Stimulated activated CD4-positive, alpha-beta T cell treated with anti-CD3 and anti-CD28 coated beads, Interleukin-15, amount 100 ng/mL, for 24 hours (primary cell): Measurements from ENCODE around the gene SUFU.

ENCODE experiments used
- DNase-seq: peaks from one replicate; pipeline ENCODE4 v3.0.0-alpha.2; 2020

The SUFU gene

DNA sequence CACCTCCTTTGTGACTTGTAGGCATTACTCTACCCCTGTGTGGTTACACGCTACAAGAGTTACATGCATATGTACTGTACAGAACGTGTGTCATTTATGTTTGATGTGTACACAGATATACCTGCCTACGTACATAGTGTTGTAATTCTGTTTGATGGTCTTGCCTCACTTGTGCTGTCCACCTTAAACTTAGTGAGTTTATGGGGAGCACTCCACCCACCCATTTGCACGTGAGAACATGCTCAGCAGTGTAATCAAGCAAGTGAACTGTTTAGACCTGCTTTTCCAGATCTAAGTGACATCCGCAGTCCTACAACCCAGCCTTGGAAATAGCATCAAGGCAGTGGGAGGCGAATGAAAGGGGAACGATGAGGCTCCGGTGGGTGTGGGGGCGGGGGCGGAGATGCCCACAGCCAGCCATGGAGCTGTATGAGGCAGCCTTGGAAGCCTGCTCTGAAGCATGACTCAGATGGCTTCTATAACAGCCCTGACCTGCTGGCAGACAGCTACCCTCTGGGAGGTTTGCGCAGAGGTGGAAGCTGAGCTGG lies 52.1 kb downstream of the SUFU start:
- DNase-seq = no peak

- DNase-seq = no peak
Observed at GRCh38 chr10:102557569-102557968, 53.8 kb downstream of the SUFU start.

GRCh38 chr10:102559764-102560163 lies 56.0 kb downstream of the SUFU start:
- DNase-seq = no peak

- DNase-seq = no peak
Observed at GRCh38 chr10:102564209-102564834, 60.5 kb downstream of the SUFU start.

DNA sequence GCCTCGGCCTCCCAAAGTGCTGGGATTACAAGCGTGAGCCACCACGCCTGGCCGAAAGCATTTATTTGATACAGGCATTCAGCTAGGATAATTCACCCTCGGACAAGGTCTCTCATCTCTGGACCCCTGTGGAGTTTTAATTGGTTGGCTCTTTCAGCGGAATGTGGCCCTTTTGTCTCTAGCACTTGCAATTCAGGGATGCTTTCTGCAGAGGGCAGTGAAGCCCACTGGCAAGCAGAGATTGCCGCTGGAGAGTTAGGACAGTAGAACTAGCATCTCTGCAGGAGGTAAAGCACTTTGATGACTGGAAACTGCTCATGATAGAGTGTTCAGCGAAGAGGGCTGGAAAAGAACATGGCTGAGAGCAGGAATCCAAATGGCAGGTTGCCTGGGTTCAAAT lies 62.0 kb downstream of the SUFU start:
- DNase-seq = no peak

DNA sequence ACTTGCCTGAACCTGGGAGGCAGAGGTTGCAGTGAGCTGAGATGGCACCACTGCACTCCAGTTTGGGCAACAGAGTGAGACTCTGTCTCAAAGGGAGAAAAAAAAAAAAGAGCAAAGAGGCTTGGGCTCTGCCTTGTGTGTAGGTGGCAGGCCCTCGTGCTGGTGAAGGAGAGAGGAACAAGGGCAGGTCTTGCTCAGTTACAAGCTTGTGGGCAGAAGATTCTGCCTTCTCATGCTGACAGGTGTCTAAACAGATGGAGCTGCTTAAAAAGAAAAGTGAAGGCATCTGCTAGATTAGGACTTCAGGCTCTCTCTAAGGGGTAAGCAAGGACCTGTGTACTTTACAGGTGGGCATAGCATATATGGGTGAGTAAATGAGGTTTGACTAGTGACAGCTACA lies 75.0 kb downstream of the SUFU start:
- no peak for DNase-seq

- no peak for DNase-seq
Observed at GRCh38 chr10:102579328-102579727, 75.6 kb downstream of the SUFU start.

- DNase-seq = no peak
Observed at GRCh38 chr10:102580230-102580629, 76.5 kb downstream of the SUFU start.

GRCh38 chr10:102581401-102581800 lies 77.6 kb downstream of the SUFU start:
- DNase-seq = no peak

- no peak for DNase-seq
Observed at GRCh38 chr10:102581981-102582580, 78.3 kb downstream of the SUFU start.

GRCh38 chr10:102583435-102584417 lies 80.0 kb downstream of the SUFU start:
- peak; percentile 90 for DNase-seq

- DNase-seq = no peak
Observed at GRCh38 chr10:102585026-102585425, 81.3 kb downstream of the SUFU start.

DNA sequence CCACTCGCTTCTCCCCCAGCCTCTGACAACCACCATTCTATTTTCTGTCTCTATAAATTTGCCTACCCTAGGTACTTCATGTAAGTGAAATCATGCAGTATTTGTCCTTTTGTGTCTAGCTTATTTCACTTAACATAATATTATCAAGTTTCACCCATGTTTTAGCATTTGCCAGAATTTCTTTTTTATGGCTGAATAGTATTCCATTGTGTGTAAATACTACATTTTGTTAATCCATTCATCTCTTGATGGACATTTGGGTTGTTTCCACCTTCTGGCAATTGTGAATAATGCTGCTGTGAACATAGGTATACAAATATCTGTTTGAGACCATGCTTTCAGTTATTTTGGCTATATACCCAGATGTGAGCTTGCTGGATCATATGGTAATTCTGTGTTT lies 83.1 kb downstream of the SUFU start:
- DNase-seq = no peak

DNA sequence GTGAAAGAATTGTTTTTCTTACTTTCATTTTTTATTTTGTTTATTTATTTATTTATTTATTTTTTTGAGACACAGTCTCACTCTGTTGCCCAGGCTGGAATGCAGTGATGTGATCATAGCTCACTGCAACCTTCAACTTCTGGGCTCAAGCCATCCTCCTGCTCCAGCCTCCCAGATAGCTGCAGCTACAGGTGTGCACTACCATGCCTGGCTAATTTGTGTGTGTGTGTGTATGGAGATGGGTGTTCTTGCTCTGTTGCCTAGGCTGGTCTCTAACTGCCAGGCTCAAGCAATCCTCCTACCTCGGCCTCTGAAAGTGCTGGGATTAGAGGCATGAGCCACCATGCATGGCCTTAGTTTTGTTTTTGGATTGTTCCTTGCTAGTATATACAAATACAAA lies 85.1 kb downstream of the SUFU start:
- no peak for DNase-seq

- no peak for DNase-seq
Observed at GRCh38 chr10:102593074-102593803, 89.5 kb downstream of the SUFU start.

GRCh38 chr10:102593804-102594079 lies 90.0 kb downstream of the SUFU start:
- DNase-seq = no peak

GRCh38 chr10:102595293-102595692 lies 91.5 kb downstream of the SUFU start:
- DNase-seq = no peak

GRCh38 chr10:102595897-102596296 lies 92.1 kb downstream of the SUFU start:
- DNase-seq = no peak

- peak; percentile 39 for DNase-seq
Observed at GRCh38 chr10:102596506-102596971, 92.8 kb downstream of the SUFU start.

- DNase-seq = no peak
Observed at GRCh38 chr10:102597131-102597991, 93.6 kb downstream of the SUFU start.

- DNase-seq = no peak
Observed at GRCh38 chr10:102598243-102598642, 94.5 kb downstream of the SUFU start.
